H1 (cell line): Measurements from ENCODE around the gene EPDR1. TPM values are rescaled to one million over a fixed set of nuclear protein-coding genes. Genes with fewer than 3 reads are reported as not detected.

Experiments
- CTCF ChIA-PET: fragments of 300-600 bp; sonication (Branson Sonifier 250); formaldehyde crosslinking; loops from one replicate; lab custom pipeline; 2021; ENCODE audit not compliant: partially characterized antibody; lab: Charles Lee
- POLR2A ChIA-PET: fragments of 300-600 bp; sonication (Branson Sonifier 250); formaldehyde crosslinking; loops from one replicate; lab custom pipeline; 2021; ENCODE audit warnings: inconsistent platforms; ENCODE audit not compliant: partially characterized antibody; lab: Charles Lee
- DNase-seq, 2 experiments: peaks; one replicate each; pipeline versions ENCODE4 v3.0.0 to v3.0.0-alpha.2; 2010 to 2022; ENCODE audit warnings: low spot score in 2 of 2, low read depth in 1 of 2, mixed read lengths in 1 of 2
- FAIRE-seq: peaks from 2 replicates; lab custom pipeline; 2011; peaks lifted over from hg19 to GRCh38; lab: Jason Lieb, UNC
- H2AFZ ChIP-seq: 2 replicates; pipeline ENCODE4 v1.8.1; 2012; ENCODE audit warnings: low read length, inconsistent platforms
- H2AK5ac ChIP-seq: 2 replicates; pipeline ENCODE4 v1.6.1; 2013; ENCODE audit warnings: low read depth, low read length
- H2BK120ac ChIP-seq: replicated peaks from 2 replicates; pipeline ENCODE3; 2013; ENCODE audit warnings: low read depth, low read length, inconsistent platforms
- H2BK12ac ChIP-seq: 2 replicates; pipeline ENCODE4 v1.6.1; 2013; ENCODE audit warnings: low read depth, low read length
- H2BK15ac ChIP-seq: 2 replicates; pipeline ENCODE4 v1.6.1; 2013; ENCODE audit warnings: low read length
- H2BK20ac ChIP-seq: 2 replicates; pipeline ENCODE4 v1.6.1; 2013; ENCODE audit warnings: low read length
- H2BK5ac ChIP-seq: 2 replicates; pipeline ENCODE4 v1.6.1; 2013; ENCODE audit warnings: low read depth, low read length
- H3K14ac ChIP-seq: 2 replicates; pipeline ENCODE4 v1.6.1; 2013; ENCODE audit warnings: inconsistent platforms; ENCODE audit not compliant: insufficient read length
- H3K18ac ChIP-seq: 2 replicates; pipeline ENCODE4 v1.6.1; 2013; ENCODE audit warnings: low read length; ENCODE audit errors: extremely low read depth
- H3K23ac ChIP-seq: 2 replicates; pipeline ENCODE4 v1.6.1; 2013; ENCODE audit warnings: inconsistent platforms; ENCODE audit not compliant: insufficient read length
- H3K23me2 ChIP-seq: 2 replicates; pipeline ENCODE4 v1.6.1; 2013; ENCODE audit warnings: low read depth, low read length
- H3K27ac ChIP-seq: 2 replicates; pipeline ENCODE4 v1.6.1; 2011; ENCODE audit warnings: low read depth, low read length, inconsistent platforms
- H3K27me3 ChIP-seq, 4 experiments: replicated peaks in 1 of 4; 1 replicate in 1 of 4; 2 replicates in 3 of 4; pipeline versions ENCODE4 v1.6.1 to v1.8.1; 2011 to 2013; ENCODE audit warnings: low read length in 3 of 4, mild to moderate bottlenecking in 3 of 4, inconsistent platforms in 2 of 4, mixed read lengths in 2 of 4, moderate library complexity in 1 of 4; ENCODE audit not compliant: control insufficient read depth in 3 of 4, insufficient read depth in 3 of 4; ENCODE audit errors: extremely low read depth in 1 of 4
- H3K36me3 ChIP-seq, 4 experiments: 2 replicates each; pipeline versions ENCODE4 v1.6.1 to v1.8.1; 2011 to 2013; ENCODE audit warnings: mild to moderate bottlenecking in 4 of 4, low read length in 3 of 4, moderate library complexity in 2 of 4, control low read depth in 1 of 4, inconsistent platforms in 1 of 4; ENCODE audit not compliant: insufficient read depth in 4 of 4, control insufficient read depth in 2 of 4
- H3K4ac ChIP-seq: replicated peaks from 2 replicates; pipeline ENCODE3; 2013; ENCODE audit warnings: low read length, low read depth, mixed read lengths, inconsistent platforms; ENCODE audit not compliant: insufficient read length
- H3K4me1 ChIP-seq, 4 experiments: replicated peaks in 1 of 4; 1 replicate in 1 of 4; 2 replicates in 3 of 4; pipeline versions ENCODE4 v1.6.1 to v1.8.1; 2011 to 2013; ENCODE audit warnings: low read length in 3 of 4, inconsistent platforms in 2 of 4, mixed read lengths in 1 of 4; ENCODE audit not compliant: insufficient read depth in 4 of 4, control insufficient read depth in 3 of 4
- H3K4me2 ChIP-seq, 2 experiments: 2 replicates each; pipeline versions ENCODE4 v1.6.1 to v1.8.1; 2011 to 2013; ENCODE audit warnings: low read depth in 2 of 2, low read length in 2 of 2, control low read depth in 1 of 2, inconsistent platforms in 1 of 2, mild to moderate bottlenecking in 1 of 2; ENCODE audit not compliant: insufficient read depth in 1 of 2
- H3K4me3 ChIP-seq, 4 experiments: fragments of 200-600, 300-600 bp in 1 of 4; sonication (generic), shearing (Covaris generic), sonication (Bioruptor Twin) in 1 of 4; 2 replicates each; pipeline versions ENCODE4 v1.5.1 to v1.8.1; 2011 to 2016; ENCODE audit warnings: low read length in 4 of 4, low read depth in 3 of 4, control low read depth in 2 of 4, inconsistent platforms in 2 of 4, mild to moderate bottlenecking in 2 of 4, mixed read lengths in 1 of 4, moderate library complexity in 1 of 4; ENCODE audit not compliant: insufficient read depth in 2 of 4; ENCODE audit errors: extremely low read depth in 1 of 4
- H3K56ac ChIP-seq: replicated peaks from 2 replicates; pipeline ENCODE3; 2013; ENCODE audit warnings: low read depth, mild to moderate bottlenecking, mixed read lengths, low read length, inconsistent platforms; ENCODE audit not compliant: insufficient read length
- H3K79me1 ChIP-seq: 2 replicates; pipeline ENCODE4 v1.6.1; 2013; ENCODE audit warnings: low read depth, low read length, control low read depth
- H3K79me2 ChIP-seq, 2 experiments: 2 replicates each; pipeline versions ENCODE4 v1.6.1 to v1.8.1; 2012 to 2013; ENCODE audit warnings: low read length in 2 of 2, mild to moderate bottlenecking in 2 of 2, inconsistent platforms in 1 of 2; ENCODE audit not compliant: insufficient read depth in 2 of 2, control insufficient read depth in 1 of 2
- H3K9ac ChIP-seq, 4 experiments: replicated peaks in 1 of 4; 1 replicate in 1 of 4; 2 replicates in 3 of 4; pipeline versions ENCODE4 v1.6.1 to v1.8.1; 2011 to 2013; ENCODE audit warnings: low read depth in 3 of 4, low read length in 3 of 4, control low read depth in 2 of 4, mild to moderate bottlenecking in 2 of 4, moderate library complexity in 2 of 4, inconsistent platforms in 1 of 4; ENCODE audit errors: extremely low read depth in 1 of 4
- H3K9me3 ChIP-seq, 2 experiments: 2 replicates each; pipeline versions ENCODE4 v1.6.1 to v1.8.1; 2012 to 2013; ENCODE audit warnings: mild to moderate bottlenecking in 2 of 2, moderate library complexity in 2 of 2, control low read depth in 1 of 2, inconsistent platforms in 1 of 2, low read depth in 1 of 2, low read length in 1 of 2, mixed read lengths in 1 of 2; ENCODE audit not compliant: insufficient read depth in 2 of 2
- H4K20me1 ChIP-seq, 2 experiments: replicated peaks in 1 of 2; 2 replicates each; pipeline versions ENCODE3 to v1.8.1; 2011 to 2013; ENCODE audit warnings: inconsistent platforms in 2 of 2, low read length in 2 of 2, mild to moderate bottlenecking in 1 of 2; ENCODE audit not compliant: insufficient read depth in 2 of 2, control insufficient read depth in 1 of 2
- H4K5ac ChIP-seq: 2 replicates; pipeline ENCODE4 v1.6.1; 2013; ENCODE audit warnings: low read length, low read depth, mixed read lengths, inconsistent platforms; ENCODE audit not compliant: insufficient read length
- H4K8ac ChIP-seq: 2 replicates; pipeline ENCODE4 v1.8.0; 2013; ENCODE audit warnings: mild to moderate bottlenecking, moderate library complexity, low read length, inconsistent platforms; ENCODE audit not compliant: insufficient read depth; ENCODE audit errors: extremely low read depth
- H4K91ac ChIP-seq: replicated peaks from 2 replicates; pipeline ENCODE3; 2013; ENCODE audit warnings: low read length, mixed read lengths, inconsistent platforms; ENCODE audit not compliant: insufficient read length
- CREB1 ChIP-seq: IDR thresholded peaks from 2 replicates; pipeline ENCODE4 v1.6.1; 2012; ENCODE audit warnings: inconsistent platforms
- GTF2F1 ChIP-seq: IDR thresholded peaks from 2 replicates; pipeline ENCODE4 v1.6.1; 2012; ENCODE audit warnings: low read depth, low read length, improper control_type of control experiment, borderline replicate concordance
- KDM4A ChIP-seq: IDR thresholded peaks from one replicate; pipeline ENCODE4 v1.7.1; 2012; ENCODE audit warnings: low read depth, mild to moderate bottlenecking, moderate library complexity, low read length, inconsistent platforms; ENCODE audit not compliant: severe bottlenecking
- POU5F1 ChIP-seq: IDR thresholded peaks from 2 replicates; pipeline ENCODE4 v1.6.1; 2011; ENCODE audit warnings: low read depth, mild to moderate bottlenecking, low read length, moderate library complexity
- RFX5 ChIP-seq: IDR thresholded peaks from 2 replicates; pipeline ENCODE4 v1.6.1; 2011; ENCODE audit warnings: low read depth, low read length, improper control_type of control experiment, borderline replicate concordance
- RXRA ChIP-seq: IDR thresholded peaks from 2 replicates; pipeline ENCODE4 v1.6.1; 2011; ENCODE audit warnings: low read depth, mild to moderate bottlenecking, low read length, moderate library complexity; ENCODE audit not compliant: insufficient read depth
- SIRT6 ChIP-seq: IDR thresholded peaks from one replicate; pipeline ENCODE4 v1.7.1; 2012; ENCODE audit warnings: low read length, inconsistent platforms
- SP4 ChIP-seq: IDR thresholded peaks from 2 replicates; pipeline ENCODE4 v1.6.1; 2012; ENCODE audit warnings: low read length, inconsistent platforms
- WGBS, 2 experiments: shearing (Covaris generic) in 1 of 2; methylation state at CpG; one replicate each; pipeline versions ENCODE4 v1.1.6 to v1.1.7; 2013 to 2015; ENCODE audit warnings: low lambda C conversion rate in 2 of 2, mixed read lengths in 2 of 2, inconsistent platforms in 1 of 2, low coverage in 1 of 2, missing lambda C conversion rate in 1 of 2; ENCODE audit not compliant: insufficient replicate concordance in 2 of 2, insufficient coverage in 1 of 2, insufficient read length in 1 of 2; ENCODE audit errors: extremely low coverage in 1 of 2, missing lambda C conversion rate in 1 of 2; 5-methylcytosine and 5-hydroxymethylcytosine counted together
- polyA plus RNA-seq, 7 experiments: library from polyadenylated mRNA; depleted of rRNA in 3 of 7; stranded (reverse) in 5 of 7; unstranded in 2 of 7; fragments of >200 nt in 5 of 7; fragments of 200-250 nt in 2 of 7; gene quantifications; 1 replicate in 5 of 7; 2 replicates in 1 of 7; 4 replicates in 1 of 7; pipeline versions ENCODE4 v1.2.1 to v1.2.3, GENCODE V29; 2011 to 2013; ENCODE audit warnings: missing spikeins in 2 of 7, mixed read lengths in 2 of 7
- total RNA-seq: library from RNA; stranded (reverse); fragmentation: NEBNext Ultra II Directional; extraction: Animal tissue kit (Norgen Biotek cat#: 25700); gene quantifications from 2 replicates; pipeline ENCODE4 v1.2.1, GENCODE V29; 2021
- TF ChIP-seq, protein P1 (sequence below): IDR thresholded peaks from 2 replicates; pipeline ENCODE4 v1.6.1; 2012; ENCODE audit warnings: inconsistent platforms

EPDR1 gene
- total and polyA plus RNA-seq, 2 of the 8 experiments (the other 6 are each of a cell fraction or from before 2014, with no cell fraction given): 6.4 to 8.2 TPM

DNA sequence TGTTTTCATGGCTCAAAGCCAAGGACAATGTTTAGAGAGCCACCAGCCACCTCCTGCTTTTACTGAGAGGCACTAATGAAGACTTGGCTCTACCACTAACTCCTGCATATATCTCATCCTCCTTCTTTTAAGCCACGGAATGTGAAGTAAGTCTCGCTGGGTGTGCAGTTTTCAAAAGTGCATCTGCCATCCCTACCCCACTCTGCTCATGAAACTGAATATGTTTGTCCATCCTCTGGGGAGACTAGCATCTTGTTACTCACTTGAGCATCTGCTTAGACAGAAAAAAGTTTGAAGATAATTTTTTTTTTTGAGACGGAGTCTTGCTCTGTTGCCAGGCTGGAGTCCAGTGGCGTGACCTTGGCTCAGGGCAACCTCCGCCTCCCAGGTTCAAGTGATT lies 40.8 kb downstream of the EPDR1 start:
- Histone ChIP-seq H3K79me2 (no peaks in the 10 kb centered on the region), H2BK5ac (no peak overlapping the region), H4K20me1 (no peaks in the 10 kb centered on the region), H3K27ac (no peak overlapping the region), H2BK12ac (no peak overlapping the region), H3K23me2 (no peaks in the 10 kb centered on the region), H3K36me3 (no peaks in the 10 kb centered on the region), H2BK20ac (no peak overlapping the region), H3K4me2 (no peak overlapping the region), H3K14ac (no peak overlapping the region), H4K8ac (no peak overlapping the region), H3K23ac (no peak overlapping the region), H3K9me3 (no peaks in the 10 kb centered on the region), H3K56ac (no peak overlapping the region), H3K4me1 (no peaks in the 10 kb centered on the region), H3K18ac (no peak overlapping the region), H4K91ac (no peak overlapping the region), H3K4me3 (no peak overlapping the region), H3K27me3 (no peaks in the 10 kb centered on the region), H3K9ac (no peak overlapping the region), H2AFZ (no peak overlapping the region), H2AK5ac (no peak overlapping the region), H4K5ac (no peak overlapping the region), H3K79me1 (no peaks in the 10 kb centered on the region), H2BK15ac (no peak overlapping the region), H2BK120ac (no peak overlapping the region), H3K4ac (no peak overlapping the region)
- TF ChIP-seq CREB1: no peak
- TF ChIP-seq RFX5: no peak
- TF ChIP-seq, protein P1, sequence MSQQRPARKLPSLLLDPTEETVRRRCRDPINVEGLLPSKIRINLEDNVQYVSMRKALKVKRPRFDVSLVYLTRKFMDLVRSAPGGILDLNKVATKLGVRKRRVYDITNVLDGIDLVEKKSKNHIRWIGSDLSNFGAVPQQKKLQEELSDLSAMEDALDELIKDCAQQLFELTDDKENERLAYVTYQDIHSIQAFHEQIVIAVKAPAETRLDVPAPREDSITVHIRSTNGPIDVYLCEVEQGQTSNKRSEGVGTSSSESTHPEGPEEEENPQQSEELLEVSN: no peak
- no peak for TF ChIP-seq SP4
- TF ChIP-seq KDM4A: no peak
- no peak for TF ChIP-seq SIRT6
- TF ChIP-seq POU5F1: no peak
- no peak for TF ChIP-seq GTF2F1
- no peak for TF ChIP-seq RXRA
- whole genome bisulfite sequencing, 2 experiments: 89% methylated on average over 5 of the region's 5 CpGs; no CpG with 5 or more reads in 1 of the 2 experiments
- ChIA-PET CTCF (interaction anchor here (0.7 kb wide), 1 partner anchor 41 kb away, joined by 3 read pairs; the partner anchor contains the start of gene EPDR1), POLR2A (no interaction called here)
- DNase-seq (no peak), FAIRE-seq (no peak)
